ENCODE results near the gene GABPB2.

The GABPB2 gene

DNA sequence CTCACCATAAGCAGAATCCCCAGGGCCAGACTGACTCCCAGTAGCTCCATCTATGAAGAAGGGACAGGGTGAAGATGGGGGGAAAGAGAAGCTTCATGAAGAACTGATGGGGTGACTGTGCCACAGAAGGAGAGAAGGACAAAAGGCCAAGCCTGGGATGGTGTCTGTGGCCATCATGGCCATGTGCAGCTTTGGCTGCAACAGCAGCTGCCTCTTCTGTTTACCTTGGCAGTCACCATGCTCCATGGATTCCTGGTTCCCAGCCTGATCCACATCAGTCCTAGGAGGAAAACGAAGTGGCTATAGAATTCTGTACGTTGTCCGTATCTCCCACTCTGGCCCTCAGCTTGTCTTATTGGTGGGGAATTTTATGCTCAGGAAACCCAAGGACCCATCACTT is 63.8 kb downstream of the GABPB2 start:
- TF ChIP-seq ZBTB7A (tag by site-specific recombination; IDR thresholded peaks at IDR 0.05; ENCODE audit: low read depth) (no peak), KLF9 (tag by site-specific recombination; IDR thresholded peaks at IDR 0.05; ENCODE audit: low read depth) (no peak), GLIS2 (tag by site-specific recombination; IDR thresholded peaks at IDR 0.05) (no peak)
- POLR2A ChIA-PET, result no interaction called here
- no peak overlapping the region for H3K27ac ChIP-seq (ENCODE audit: extremely low read depth, low read depth, low read length)
- no peaks in the 10 kb centered on the region for H3K9me3 ChIP-seq (ENCODE audit: control insufficient read depth, insufficient read depth, low read depth, low read length)
- CTCF ChIA-PET, result interaction anchor here (1.4 kb wide), 1 partner anchor 110 kb away, joined by 3 read pairs; no protein-coding TSS in a partner anchor
- H3K4me1 ChIP-seq (ENCODE audit: control insufficient read depth, insufficient read depth, low read length), result no peaks in the 10 kb centered on the region
- H3K4me3 ChIP-seq (ENCODE audit: low read depth, low read length), result no peak overlapping the region
- H3K36me3 ChIP-seq (ENCODE audit: control insufficient read depth in 2 of 2, insufficient read depth in 1 of 2, low read length in 2 of 2), result peaks cover 0 to 60% of the 10 kb centered on the region in 2 experiments; a peak in 1 of 3 replicates

DNA sequence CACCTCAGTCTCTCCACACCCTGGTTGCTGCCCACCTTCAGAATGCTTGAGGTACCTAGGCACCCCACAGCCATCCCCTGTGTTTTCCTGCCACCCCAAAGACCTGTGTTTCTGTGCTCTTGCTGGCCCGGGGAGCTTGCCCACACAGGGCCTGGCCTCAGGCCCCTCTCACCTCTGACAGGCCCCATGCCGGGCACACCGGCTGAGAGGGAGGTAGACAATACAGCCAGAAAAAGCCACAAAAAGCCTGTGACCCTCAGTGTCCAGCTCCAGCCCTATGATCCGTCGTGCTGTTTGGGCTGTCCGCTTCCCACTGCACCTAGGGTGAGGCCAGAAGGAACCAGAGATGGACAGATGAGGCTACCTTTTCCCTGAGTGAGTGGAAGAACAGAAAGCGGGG is 64.4 kb downstream of the GABPB2 start:
- Histone ChIP-seq H3K4me1 (ENCODE audit: control insufficient read depth, insufficient read depth, low read length) (no peaks in the 10 kb centered on the region), H3K9me3 (ENCODE audit: control insufficient read depth, insufficient read depth, low read depth, low read length) (no peaks in the 10 kb centered on the region), H3K36me3 (ENCODE audit: control insufficient read depth in 2 of 2, insufficient read depth in 1 of 2, low read length in 2 of 2) (peaks cover 0 to 66% of the 10 kb centered on the region in 2 experiments; a peak in 1 of 3 replicates), H3K4me3 (ENCODE audit: low read depth, low read length) (no peak overlapping the region), H3K27ac (ENCODE audit: extremely low read depth, low read depth, low read length) (no peak overlapping the region)
- CTCF ChIA-PET, result interaction anchor here (0.6 to 1.4 kb wide), 4 partner anchors 22 to 110 kb away, joined by 3 to 4 read pairs (median 4); partner anchors contain the start of gene TNFAIP8L2
- POLR2A ChIA-PET, result no interaction called here
- TF ChIP-seq, protein P1, sequence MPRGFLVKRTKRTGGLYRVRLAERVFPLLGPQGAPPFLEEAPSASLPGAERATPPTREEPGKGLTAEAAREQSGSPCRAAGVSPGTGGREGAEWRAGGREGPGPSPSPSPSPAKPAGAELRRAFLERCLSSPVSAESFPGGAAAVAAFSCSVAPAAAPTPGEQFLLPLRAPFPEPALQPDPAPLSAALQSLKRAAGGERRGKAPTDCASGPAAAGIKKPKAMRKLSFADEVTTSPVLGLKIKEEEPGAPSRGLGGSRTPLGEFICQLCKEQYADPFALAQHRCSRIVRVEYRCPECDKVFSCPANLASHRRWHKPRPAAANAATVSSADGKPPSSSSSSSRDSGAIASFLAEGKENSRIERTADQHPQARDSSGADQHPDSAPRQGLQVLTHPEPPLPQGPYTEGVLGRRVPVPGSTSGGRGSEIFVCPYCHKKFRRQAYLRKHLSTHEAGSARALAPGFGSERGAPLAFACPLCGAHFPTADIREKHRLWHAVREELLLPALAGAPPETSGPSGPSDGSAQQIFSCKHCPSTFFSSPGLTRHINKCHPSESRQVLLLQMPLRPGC (tag by site-specific recombination; IDR thresholded peaks at IDR 0.05), result no peak
- TF ChIP-seq ZNF155 (tag by site-specific recombination; IDR thresholded peaks at IDR 0.05) (no peak), ZNF624 (tag by site-specific recombination; IDR thresholded peaks at IDR 0.05) (no peak), ZBTB8A (tag by site-specific recombination; IDR thresholded peaks at IDR 0.05) (no peak), TRIM28 (IDR thresholded peaks at IDR 0.05; ENCODE audit: borderline replicate concordance, low read length) (no peak)
- TF ChIP-seq, protein P2, sequence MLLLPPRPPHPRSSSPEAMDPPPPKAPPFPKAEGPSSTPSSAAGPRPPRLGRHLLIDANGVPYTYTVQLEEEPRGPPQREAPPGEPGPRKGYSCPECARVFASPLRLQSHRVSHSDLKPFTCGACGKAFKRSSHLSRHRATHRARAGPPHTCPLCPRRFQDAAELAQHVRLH (tag by site-specific recombination; IDR thresholded peaks at IDR 0.05), result no peak

DNA sequence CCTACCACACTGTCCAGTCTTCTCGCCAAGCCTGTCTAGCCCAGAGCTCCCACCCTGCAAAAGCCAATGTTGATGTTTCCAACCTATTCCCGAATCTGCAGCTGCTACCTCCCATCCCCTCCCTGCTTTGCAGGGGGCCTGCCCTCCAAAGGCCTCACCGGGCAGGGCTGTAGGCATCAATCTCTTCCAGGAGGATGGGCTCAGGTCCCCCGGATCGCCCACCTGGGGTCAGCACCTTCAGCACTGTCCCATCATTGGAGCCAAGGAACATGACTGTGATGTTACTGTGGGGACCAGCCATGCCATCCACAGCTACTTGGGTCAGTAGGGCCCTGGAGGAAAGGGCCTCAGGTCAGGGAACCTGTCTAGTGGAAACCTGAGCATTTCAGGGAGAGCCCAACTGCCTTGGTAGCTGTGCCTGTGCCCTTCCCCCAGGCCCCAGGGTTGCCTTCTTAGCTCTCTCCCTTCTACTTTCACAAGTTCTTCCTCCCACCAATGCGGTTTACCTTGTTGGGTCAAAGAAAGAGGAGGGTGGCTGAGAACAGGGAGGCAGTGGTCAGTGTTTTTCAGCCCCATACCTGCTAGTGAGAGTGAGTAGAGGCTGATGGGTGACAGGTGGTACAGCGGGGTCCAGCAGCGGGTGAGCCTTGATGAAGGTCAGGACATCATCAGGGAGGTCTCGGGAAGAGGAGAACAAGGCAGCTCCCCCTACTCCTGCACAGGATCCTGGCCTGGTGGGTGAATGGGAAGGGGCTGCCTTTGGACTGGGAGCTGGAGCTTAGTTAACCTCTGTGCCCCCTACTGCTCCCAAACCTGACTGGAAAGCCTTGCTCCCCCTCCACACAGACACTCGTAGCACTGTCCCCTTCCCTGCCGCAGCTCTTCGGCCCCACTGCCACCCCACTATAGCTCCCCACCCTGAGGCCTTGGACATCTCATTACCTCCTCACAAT is 65.1 kb downstream of the GABPB2 start:
- POLR2A ChIA-PET, result no interaction called here
- no peaks in the 10 kb centered on the region for H3K4me1 ChIP-seq (ENCODE audit: control insufficient read depth, insufficient read depth, low read length)
- CTCF ChIA-PET, result interaction anchor here (0.6 to 1.3 kb wide), 4 partner anchors 20 to 74 kb away, joined by 3 to 4 read pairs (median 4); partner anchors contain the start of gene TNFAIP8L2
- TF ChIP-seq ZNF76 (tag by site-specific recombination; IDR thresholded peaks at IDR 0.05; ENCODE audit: borderline replicate concordance, low read depth), result no peak
- TF ChIP-seq, protein P3, sequence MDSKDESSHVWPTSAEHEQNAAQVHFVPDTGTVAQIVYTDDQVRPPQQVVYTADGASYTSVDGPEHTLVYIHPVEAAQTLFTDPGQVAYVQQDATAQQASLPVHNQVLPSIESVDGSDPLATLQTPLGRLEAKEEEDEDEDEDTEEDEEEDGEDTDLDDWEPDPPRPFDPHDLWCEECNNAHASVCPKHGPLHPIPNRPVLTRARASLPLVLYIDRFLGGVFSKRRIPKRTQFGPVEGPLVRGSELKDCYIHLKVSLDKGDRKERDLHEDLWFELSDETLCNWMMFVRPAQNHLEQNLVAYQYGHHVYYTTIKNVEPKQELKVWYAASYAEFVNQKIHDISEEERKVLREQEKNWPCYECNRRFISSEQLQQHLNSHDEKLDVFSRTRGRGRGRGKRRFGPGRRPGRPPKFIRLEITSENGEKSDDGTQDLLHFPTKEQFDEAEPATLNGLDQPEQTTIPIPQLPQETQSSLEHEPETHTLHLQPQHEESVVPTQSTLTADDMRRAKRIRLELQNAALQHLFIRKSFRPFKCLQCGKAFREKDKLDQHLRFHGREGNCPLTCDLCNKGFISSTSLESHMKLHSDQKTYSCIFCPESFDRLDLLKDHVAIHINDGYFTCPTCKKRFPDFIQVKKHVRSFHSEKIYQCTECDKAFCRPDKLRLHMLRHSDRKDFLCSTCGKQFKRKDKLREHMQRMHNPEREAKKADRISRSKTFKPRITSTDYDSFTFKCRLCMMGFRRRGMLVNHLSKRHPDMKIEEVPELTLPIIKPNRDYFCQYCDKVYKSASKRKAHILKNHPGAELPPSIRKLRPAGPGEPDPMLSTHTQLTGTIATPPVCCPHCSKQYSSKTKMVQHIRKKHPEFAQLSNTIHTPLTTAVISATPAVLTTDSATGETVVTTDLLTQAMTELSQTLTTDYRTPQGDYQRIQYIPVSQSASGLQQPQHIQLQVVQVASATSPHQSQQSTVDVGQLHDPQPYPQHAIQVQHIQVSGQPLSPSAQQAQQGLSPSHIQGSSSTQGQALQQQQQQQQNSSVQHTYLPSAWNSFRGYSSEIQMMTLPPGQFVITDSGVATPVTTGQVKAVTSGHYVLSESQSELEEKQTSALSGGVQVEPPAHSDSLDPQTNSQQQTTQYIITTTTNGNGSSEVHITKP (tag by site-specific recombination; IDR thresholded peaks at IDR 0.05), result peak; percentile 45; the same call in 1 of the 2 replicates
- TF ChIP-seq ZNF501 (tag by site-specific recombination; IDR thresholded peaks at IDR 0.05), result no peak
- TF ChIP-seq SALL2 (tag by site-specific recombination; IDR thresholded peaks at IDR 0.05; ENCODE audit: borderline replicate concordance), result no peak
- TF ChIP-seq ZNF654 (tag by site-specific recombination; IDR thresholded peaks at IDR 0.05; ENCODE audit: low read depth), result no peak
- TF ChIP-seq GLIS2 (tag by site-specific recombination; IDR thresholded peaks at IDR 0.05), result 0 out of 2 replicates have a peak, but pooled peaks have one; percentile 16
- peak; percentile 81 for TF ChIP-seq GLIS1 (tag by site-specific recombination; IDR thresholded peaks at IDR 0.05)
- TF ChIP-seq, protein P4, sequence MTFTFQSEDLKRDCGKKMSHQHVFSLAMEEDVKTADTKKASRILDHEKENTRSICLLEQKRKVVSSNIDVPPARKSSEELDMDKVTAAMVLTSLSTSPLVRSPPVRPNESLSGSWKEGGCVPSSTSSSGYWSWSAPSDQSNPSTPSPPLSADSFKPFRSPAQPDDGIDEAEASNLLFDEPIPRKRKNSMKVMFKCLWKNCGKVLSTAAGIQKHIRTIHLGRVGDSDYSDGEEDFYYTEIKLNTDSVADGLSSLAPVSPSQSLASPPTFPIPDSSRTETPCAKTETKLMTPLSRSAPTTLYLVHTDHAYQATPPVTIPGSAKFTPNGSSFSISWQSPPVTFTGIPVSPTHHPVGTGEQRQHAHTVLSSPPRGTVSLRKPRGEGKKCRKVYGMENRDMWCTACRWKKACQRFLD (tag by site-specific recombination; IDR thresholded peaks at IDR 0.05), result no peak
- TF ChIP-seq ZNF426 (tag by site-specific recombination; IDR thresholded peaks at IDR 0.05), result no peak
- H3K4me3 ChIP-seq (ENCODE audit: low read depth, low read length), result no peak overlapping the region
- no peaks in the 10 kb centered on the region for H3K9me3 ChIP-seq (ENCODE audit: control insufficient read depth, insufficient read depth, low read depth, low read length)
- peaks cover 0 to 70% of the 10 kb centered on the region in 2 experiments; a peak in 1 of 3 replicates for H3K36me3 ChIP-seq (ENCODE audit: control insufficient read depth in 2 of 2, insufficient read depth in 1 of 2, low read length in 2 of 2)
- no peak overlapping the region for H3K27ac ChIP-seq (ENCODE audit: extremely low read depth, low read depth, low read length)

Measured in HEK293 (cell line).